NCI-H774 (cell line): Measurements from ENCODE around the gene SETBP1.

Source experiments
- DNase-seq: peaks from one replicate; lab custom pipeline; 2025; lab: John Stamatoyannopoulos, UW

SETBP1 gene

DNA sequence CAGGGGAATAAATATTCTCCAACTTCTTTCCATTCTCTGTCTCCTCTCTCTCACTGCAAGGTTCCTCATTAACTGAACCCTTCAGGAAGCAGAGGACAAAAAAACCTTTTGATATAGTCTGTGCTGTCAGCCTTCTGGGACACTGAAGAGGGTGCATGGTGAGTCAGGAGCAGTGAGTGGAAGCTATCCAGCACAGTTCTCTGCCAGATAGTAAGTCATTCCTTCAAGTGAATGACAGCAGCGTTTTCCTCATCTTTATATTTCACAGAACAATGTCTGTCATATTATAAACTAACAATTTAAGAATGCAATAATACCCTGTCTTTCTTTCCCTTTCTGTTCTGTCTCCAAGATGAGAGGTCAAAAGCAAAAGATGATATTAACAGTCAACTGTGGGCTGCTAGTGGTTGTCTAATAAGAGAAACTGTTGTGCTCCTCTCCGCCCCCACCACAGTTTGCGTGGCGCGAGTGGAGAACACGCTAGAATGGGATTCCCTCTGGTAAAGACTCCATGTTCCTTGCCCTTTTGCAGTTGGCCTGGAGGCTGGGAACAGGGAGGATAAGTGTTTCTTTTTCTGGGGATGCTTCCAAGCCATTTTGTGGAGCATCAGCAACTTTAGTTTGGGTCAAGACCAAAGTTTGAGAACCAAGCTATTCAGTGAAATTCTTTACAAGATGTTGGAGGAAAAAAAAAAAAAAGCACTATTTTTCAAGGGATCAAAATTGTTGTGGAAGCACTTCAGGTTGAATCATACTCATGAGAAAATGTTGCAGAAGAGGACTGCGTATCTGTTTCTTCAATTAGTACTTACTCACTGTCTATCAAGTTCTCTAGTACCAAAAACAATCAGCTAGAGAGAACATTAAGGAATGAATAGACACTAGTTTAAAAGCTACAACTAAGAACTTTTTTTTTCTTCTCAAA lies 430.2 kb downstream of the SETBP1 start:
- DNase-seq = no peak

DNA sequence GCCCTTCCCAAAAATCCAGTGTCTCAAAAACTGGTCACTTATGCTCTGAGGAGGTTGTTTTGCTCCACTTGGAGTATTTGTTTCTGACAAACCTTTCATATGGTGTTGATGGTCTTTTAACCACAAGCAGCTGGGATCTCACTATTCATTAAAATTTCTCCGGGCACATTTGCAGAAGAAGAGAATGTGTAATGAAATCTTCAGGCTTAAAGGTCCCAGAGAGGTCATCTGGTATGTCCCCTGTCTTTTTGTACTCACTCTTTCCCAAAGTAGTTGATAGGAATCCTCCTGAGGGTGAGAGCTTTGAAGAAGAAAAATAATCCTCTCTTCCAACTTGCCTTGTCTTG lies 430.8 kb downstream of the SETBP1 start:
- DNase-seq = no peak

DNA sequence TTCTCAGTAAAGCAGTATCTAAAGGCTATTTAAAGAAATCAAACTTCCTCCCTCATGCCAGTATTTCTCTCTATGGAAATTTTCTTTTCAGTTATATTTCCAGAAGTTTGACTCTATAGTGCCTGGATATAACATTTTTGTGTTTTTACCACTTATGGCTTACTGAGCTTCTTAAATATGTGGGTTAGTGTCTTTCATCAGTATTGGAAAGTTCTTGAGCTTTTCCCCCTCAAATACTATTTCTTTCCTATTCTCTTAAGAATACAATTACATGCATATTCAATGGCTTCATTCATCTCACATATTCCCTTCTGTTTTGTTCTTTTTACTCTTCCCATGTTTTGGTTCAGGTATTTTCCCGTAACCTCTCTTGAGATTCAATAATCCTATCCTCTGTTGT lies 432.0 kb downstream of the SETBP1 start:
- no peak for DNase-seq

DNA sequence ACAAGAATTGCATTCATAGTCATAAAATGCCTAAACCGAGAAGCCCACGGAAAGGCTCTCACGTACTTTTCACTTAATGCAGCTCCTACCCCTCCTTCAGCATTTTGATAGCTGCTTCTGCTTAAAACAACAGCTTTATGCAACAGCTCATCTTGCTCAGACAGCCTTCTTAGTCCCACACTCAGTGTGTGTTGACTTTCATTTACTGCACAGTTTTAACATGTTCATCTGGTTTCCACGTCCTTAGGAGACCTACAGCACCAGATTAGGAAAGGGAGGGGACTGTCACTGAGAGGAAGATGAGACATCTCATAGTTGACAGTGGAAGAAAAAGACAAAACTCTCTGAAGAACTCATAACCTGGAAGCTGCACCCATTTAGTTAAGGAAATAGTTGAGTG lies 435.4 kb downstream of the SETBP1 start:
- no peak for DNase-seq
